ENCODE measurements around the gene CPD. TPM values are rescaled to one million over a fixed set of nuclear protein-coding genes. Genes with fewer than 3 reads are reported as not detected.
A peak's percentile ranks its signal among the peaks of the same experiment; 100 is the strongest.

Gene CPD
- total and polyA plus RNA-seq, 2 donors from 2014 or later: 11.6 to 139 TPM

DNA sequence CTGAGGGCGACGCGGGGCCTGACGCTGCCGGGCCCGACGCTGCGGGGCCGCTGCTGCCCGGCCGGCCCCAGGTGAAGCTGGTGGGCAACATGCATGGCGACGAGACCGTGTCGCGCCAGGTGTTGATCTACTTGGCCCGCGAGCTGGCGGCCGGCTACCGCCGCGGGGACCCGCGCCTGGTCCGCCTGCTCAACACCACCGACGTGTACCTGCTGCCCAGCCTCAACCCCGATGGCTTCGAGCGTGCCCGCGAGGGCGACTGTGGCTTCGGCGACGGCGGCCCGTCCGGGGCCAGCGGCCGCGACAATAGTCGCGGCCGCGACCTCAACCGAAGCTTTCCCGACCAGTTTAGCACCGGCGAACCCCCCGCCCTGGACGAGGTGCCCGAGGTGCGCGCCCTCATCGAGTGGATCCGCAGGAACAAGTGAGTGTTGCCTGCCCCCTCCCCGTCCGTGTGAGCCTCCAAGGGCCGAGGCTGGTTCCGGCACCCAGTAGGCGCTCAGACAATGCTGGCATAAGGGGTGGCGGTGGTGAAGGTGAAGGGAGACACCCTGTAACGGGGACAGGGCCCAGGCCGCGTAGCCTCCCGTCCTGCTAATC is 676 bp downstream of the CPD start:
- TF ChIP-seq, protein P1, sequence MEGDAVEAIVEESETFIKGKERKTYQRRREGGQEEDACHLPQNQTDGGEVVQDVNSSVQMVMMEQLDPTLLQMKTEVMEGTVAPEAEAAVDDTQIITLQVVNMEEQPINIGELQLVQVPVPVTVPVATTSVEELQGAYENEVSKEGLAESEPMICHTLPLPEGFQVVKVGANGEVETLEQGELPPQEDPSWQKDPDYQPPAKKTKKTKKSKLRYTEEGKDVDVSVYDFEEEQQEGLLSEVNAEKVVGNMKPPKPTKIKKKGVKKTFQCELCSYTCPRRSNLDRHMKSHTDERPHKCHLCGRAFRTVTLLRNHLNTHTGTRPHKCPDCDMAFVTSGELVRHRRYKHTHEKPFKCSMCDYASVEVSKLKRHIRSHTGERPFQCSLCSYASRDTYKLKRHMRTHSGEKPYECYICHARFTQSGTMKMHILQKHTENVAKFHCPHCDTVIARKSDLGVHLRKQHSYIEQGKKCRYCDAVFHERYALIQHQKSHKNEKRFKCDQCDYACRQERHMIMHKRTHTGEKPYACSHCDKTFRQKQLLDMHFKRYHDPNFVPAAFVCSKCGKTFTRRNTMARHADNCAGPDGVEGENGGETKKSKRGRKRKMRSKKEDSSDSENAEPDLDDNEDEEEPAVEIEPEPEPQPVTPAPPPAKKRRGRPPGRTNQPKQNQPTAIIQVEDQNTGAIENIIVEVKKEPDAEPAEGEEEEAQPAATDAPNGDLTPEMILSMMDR (IDR thresholded peaks at IDR 0.05; ENCODE audit: borderline replicate concordance, extremely low read depth, insufficient read depth): no peak
- Histone ChIP-seq H3K9me3 (ENCODE audit: control insufficient read depth in 2 of 3, insufficient read depth in 1 of 3, low read length in 3 of 3) (no peaks in the 10 kb centered on the region), H3K27ac (ENCODE audit: low read depth in 2 of 2, low read length in 2 of 2) (peak overlapping the region; percentile 69 to 89), H3K4me3 (ENCODE audit: low read length in 3 of 3) (peak overlapping the region; percentile 52 to 90 (median 68)), H3K36me3 (ENCODE audit: control insufficient read depth in 2 of 3, insufficient read depth in 3 of 3, low read length in 3 of 3) (no peaks in the 10 kb centered on the region), H3K27me3 (ENCODE audit: control insufficient read depth, insufficient read depth, low read length) (no peaks in the 10 kb centered on the region), H3K4me1 (ENCODE audit: control insufficient read depth in 2 of 3, insufficient read depth in 2 of 3, low read depth in 1 of 3, low read length in 3 of 3) (peaks cover 4 to 11% (median 11%) of the 10 kb centered on the region in 3 donors), H3K9ac (ENCODE audit: low read length in 3 of 3) (peak overlapping the region; percentile 19 to 81 (median 70))
- DNase-seq: peak in 3 of 5 donors; percentile 32 to 84 (median 70)
- no peak for FAIRE-seq
- intact Hi-C loops (cut with DNase I): no loop called here

DNA sequence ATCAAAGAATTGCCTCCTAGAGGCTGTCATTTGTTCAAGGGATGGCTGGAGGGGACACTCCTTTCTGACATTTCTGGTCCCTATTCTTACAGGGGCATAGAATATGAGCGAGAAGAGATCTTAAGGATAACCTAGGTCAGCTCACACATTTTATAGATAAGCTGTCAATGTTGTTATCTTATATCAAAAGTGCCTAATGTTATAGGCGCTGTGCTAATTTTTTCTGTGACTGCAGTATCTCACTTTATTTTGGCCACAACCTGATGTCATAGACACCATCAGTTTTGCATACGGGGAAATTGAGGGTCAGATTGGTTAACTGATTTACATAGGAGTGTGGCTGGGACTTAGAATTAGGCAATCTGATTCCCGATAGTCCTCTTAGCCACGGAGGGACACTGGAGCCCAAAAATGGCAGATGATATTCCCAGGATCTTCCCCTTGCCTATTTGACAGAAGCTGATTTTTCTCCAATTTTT is 1.2 kb downstream of the CPD start:
- no peaks in the 10 kb centered on the region for H3K36me3 ChIP-seq (ENCODE audit: control insufficient read depth in 2 of 3, insufficient read depth in 3 of 3, low read length in 3 of 3)
- peak in 1 of 5 donors; percentile 24 for DNase-seq
- no peak overlapping the region for H3K27ac ChIP-seq (ENCODE audit: low read depth in 2 of 2, low read length in 2 of 2)
- no peak for FAIRE-seq
- TF ChIP-seq, protein P1 (IDR thresholded peaks at IDR 0.05; ENCODE audit: borderline replicate concordance, extremely low read depth, insufficient read depth): no peak
- peak overlapping the region; percentile 19 to 81 (median 43) for H3K9ac ChIP-seq (ENCODE audit: low read length in 3 of 3)
- peak overlapping the region; percentile 52 to 90 (median 68) for H3K4me3 ChIP-seq (ENCODE audit: low read length in 3 of 3)
- H3K4me1 ChIP-seq (ENCODE audit: control insufficient read depth in 2 of 3, insufficient read depth in 2 of 3, low read depth in 1 of 3, low read length in 3 of 3): peaks cover 4 to 11% (median 11%) of the 10 kb centered on the region in 3 donors
- H3K27me3 ChIP-seq (ENCODE audit: control insufficient read depth, insufficient read depth, low read length): no peaks in the 10 kb centered on the region
- H3K9me3 ChIP-seq (ENCODE audit: control insufficient read depth in 2 of 3, insufficient read depth in 1 of 3, low read length in 3 of 3): no peaks in the 10 kb centered on the region
- intact Hi-C loops (cut with DNase I): no loop called here

DNA sequence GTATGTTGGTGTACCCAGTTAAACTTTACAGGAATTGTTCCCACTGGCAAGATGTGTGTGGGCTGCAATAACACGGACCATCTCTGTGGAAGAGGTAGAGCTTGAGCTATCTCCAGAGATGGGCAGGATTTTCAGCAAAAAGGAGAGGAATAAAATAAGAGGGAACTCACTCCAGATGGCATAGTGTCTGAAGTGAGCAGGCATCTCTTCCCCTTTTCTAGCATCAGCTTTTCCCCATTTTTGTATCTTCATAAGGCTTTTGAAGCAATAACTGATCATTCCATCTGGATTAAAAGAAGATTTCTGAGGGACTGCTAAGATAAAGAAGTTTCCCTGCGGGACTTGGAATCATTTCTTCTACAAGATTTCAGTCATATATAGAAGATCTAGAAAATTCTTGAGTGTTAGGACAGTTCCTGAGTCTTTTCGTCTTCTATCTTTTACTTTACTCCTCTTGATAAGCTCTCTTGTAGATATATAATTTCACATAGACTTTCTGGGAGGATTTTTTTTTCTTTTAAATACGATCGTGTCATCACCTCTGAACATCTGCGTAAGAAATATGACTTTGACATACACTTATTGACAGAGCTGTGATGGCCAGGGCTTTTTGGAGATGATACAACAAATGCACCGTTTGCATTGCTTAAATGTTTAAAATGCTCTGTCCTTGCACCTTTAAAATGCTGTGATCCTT is 2.1 kb downstream of the CPD start:
- no peak for FAIRE-seq
- TF ChIP-seq, protein P1 (IDR thresholded peaks at IDR 0.05; ENCODE audit: borderline replicate concordance, extremely low read depth, insufficient read depth): no peak
- H3K27ac ChIP-seq (ENCODE audit: low read depth in 2 of 2, low read length in 2 of 2): no peak overlapping the region
- peaks cover 0 to 5% (median 5%) of the 10 kb centered on the region in 3 donors for H3K36me3 ChIP-seq (ENCODE audit: control insufficient read depth in 2 of 3, insufficient read depth in 3 of 3, low read length in 3 of 3)
- H3K9ac ChIP-seq (ENCODE audit: low read length in 3 of 3): peak overlapping the region; percentile 19 to 72 (median 43)
- H3K4me3 ChIP-seq (ENCODE audit: low read length in 3 of 3): peak overlapping the region; percentile 52 to 90 (median 68)
- no peaks in the 10 kb centered on the region for H3K9me3 ChIP-seq (ENCODE audit: control insufficient read depth in 2 of 3, insufficient read depth in 1 of 3, low read length in 3 of 3)
- DNase-seq: no peak
- intact Hi-C loops (cut with DNase I): no loop called here
- peaks cover 4 to 11% (median 11%) of the 10 kb centered on the region in 3 donors for H3K4me1 ChIP-seq (ENCODE audit: control insufficient read depth in 2 of 3, insufficient read depth in 2 of 3, low read depth in 1 of 3, low read length in 3 of 3)
- H3K27me3 ChIP-seq (ENCODE audit: control insufficient read depth, insufficient read depth, low read length): no peaks in the 10 kb centered on the region
